ENCODE measurements around the gene LEMD2.

The LEMD2 gene

GRCh38 chr6:33732385-33732784 is 56.5 kb downstream of the LEMD2 start:
- DNase-seq, result no peak

DNA sequence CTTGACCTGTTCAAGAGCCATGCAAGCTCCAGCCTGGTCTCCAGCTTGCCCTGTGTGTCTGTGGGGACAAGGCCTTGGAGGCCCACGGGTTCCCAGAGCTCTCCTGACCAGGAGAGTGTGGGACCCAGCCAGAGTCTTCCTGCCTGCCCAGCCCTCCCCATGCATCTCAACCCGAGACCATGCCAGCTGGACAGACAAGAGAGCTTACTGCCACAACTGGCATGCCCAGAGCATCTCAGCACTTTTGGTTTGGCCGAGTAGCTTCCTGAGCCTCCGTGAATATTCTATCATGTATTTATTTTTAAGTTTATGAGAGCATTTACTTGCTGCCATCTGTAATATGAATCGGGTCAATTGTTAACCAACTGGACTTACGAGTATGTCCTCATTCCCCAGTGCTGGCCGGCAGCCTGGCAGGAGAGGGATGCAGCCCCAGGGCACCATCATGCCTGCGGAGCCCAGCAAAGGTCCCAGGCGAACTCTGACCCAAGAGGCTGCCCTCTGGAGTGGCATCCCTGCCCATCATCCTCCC is 57.1 kb downstream of the LEMD2 start:
- no peak for DNase-seq

- DNase-seq, result no peak
These were observed 57.9 kb downstream of the LEMD2 start for GRCh38 chr6:33731035-33731434.

DNA sequence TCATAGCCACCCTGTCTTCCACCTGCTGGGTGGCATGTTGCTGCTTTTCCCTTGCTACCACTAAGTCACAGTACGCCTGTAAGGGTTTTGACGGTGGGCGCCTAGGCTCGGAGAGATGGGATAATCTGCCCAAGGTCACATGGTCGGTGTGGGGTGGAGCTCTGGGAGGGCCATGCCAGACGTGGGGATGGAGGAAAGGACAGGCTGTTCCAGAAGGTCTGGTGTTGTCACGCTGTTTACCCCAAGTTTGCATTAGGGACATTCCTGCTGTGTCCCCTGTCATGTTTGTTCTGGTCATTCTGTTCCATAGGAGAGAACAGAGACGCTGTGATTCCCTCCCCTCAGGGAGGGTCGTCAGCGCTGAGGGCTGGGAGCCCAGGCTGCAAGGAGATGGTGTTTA is 58.3 kb downstream of the LEMD2 start:
- DNase-seq, result no peak

DNA sequence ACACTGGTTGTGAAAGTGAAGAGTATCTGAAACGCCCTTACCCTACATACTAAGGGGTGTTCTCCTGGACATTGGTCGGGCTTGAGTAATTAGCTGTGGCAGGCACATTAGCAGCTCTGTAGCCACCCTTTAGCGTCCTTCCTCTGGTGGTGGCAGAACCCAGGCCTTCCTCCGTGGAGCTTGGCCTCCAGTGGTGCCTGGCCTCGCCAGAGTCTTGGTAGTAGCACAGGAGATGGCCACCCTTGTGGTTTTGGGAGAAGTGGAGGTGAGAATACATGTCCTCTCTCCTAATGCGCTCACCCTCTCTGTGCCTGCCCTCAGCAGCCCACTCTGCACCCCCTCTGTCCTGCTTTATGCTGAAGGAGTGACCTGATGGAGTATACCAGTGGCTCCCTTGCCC is 59.9 kb downstream of the LEMD2 start:
- no peak for DNase-seq

GRCh38 chr6:33728438-33728837 is 60.5 kb downstream of the LEMD2 start:
- no peak for DNase-seq

- no peak for DNase-seq
These were observed 61.0 kb downstream of the LEMD2 start for GRCh38 chr6:33727932-33728331.

DNA sequence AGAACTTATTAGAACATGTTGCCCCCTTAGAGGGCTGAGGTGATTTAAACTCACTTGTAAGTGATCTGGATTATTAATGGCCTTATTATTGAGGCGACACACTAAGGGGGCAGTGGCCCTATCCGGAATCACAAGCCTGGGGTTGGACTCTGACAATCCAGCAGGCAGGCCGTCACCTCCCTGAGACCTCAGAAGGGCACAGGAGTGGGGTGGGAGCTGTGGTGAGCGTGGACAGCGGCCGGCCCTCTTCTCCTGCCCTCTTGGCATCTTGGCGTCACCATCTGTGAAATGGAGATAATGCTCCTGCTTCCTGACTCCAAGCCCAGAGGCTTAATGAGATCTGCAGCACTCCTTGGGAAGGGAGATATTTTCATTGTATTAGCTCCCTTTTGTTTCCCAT is 61.8 kb downstream of the LEMD2 start:
- DNase-seq, result no peak

GRCh38 chr6:33726696-33727095 is 62.2 kb downstream of the LEMD2 start:
- DNase-seq, result no peak

DNA sequence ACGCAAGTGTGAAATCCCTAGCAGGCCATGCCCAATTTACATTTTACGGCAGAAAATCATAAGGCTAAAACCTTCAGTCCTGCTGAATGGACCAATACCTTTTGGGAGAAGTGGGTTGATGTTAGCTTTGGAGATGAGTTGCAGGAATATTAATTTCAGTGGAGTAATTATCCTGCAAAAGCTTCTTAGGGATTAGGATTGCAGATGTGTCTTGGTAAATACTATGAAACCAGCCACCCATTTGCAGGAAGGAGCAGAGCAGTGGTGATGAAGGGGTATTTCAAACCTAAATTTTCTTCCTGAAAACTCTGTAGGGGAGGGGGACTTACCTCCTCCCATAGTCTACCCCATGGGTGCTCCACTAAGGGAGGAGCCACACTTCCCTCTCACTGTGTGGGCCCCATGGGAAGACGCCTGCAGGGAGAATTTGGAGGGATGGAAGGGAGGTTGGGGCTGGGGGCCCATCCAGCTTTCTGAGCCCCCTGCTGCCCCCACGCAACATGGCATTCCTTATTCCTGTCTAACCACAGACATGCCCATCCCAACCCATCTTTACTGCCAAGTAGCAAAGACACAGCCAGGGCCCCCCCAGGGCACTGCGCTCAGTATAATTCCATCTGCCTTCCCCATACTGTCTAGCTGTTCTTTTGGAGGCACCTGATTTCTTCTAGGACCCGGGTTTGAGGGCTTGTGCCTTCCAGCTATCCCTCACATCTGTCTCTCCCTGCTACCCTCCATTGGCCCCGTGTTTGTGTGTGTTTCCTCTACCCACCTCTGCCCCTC is 62.8 kb downstream of the LEMD2 start:
- no peak for DNase-seq

- DNase-seq, result no peak
These were observed 63.7 kb downstream of the LEMD2 start for GRCh38 chr6:33725222-33725621.

GRCh38 chr6:33724102-33725023 is 64.6 kb downstream of the LEMD2 start:
- DNase-seq, result no peak

DNA sequence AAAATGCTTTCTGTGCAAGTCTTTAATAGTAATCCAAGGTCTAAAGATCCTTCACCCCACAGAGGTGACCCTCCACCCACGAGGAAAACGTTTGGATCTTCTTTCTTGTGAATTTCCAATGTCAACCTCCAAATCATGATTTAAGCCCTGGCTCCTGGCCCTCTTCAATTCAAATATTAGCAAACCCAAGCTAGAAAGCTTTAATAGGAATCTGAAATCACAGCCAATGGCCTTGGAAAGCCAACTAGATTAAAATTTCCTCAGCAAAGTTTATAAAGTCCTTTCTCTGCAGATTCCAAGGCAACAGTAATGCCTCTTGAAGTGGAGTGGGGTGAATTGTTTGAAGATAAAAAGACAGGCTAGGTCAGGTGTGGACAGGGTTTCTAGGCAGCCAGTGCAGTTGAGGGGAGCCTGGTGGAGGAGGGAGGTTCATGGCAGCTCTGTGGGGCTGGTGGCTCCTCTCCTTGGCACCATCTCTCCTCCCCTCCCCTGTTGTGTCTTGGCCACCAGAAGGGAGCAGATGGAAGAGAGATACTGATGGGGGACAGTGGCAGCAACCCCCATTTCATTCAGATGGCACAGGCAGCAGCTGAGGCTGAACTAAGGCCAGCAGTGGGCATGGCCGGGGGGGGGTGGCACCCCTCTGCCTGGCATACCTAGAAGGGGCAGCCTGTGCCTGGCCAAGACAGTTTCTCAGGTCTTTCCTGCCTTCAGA is 65.4 kb downstream of the LEMD2 start:
- no peak for DNase-seq

DNA sequence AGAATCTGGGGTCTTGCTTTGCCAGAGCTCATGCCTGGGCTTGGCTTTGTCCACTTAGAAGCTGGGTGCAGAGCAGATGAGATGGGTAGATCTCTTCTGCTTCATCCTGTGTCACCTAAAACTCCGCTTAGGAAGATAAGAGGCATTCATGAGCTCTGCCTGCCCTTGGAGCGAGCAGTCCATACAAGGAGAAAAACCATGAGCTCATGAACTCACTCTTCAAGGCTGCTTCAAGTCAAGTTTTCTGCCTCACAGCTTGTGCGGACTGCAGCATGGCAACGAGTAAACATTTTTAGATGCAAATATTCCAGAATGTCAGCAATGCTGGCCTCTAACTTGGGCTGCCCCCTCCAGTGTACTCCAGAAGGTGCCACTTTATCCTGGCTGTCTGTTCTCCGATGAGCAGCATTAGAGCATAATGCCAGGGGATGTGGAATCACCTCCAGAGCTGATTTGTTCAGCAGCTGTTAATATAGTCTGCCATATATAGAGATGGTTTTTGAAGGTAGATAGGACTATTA is 66.8 kb downstream of the LEMD2 start:
- no peak for DNase-seq

GRCh38 chr6:33721508-33721907 is 67.4 kb downstream of the LEMD2 start:
- DNase-seq, result no peak

Measured in activated naive CD4-positive, alpha-beta T cell treated with Interleukin-2 at 50 U/mL for 16 hours (primary cell).